Ovary (tissue), 1 donor: Measurements from ENCODE around the gene SOD3.

Source experiments
- EP300 ChIP-seq: sonication (generic); formaldehyde crosslinking; IDR thresholded peaks from one replicate; pipeline ENCODE4 v1.6.1; 2017; ENCODE audit warnings: antibody characterized with exemption
- POLR2A ChIP-seq: fragments of 450-650 bp; IDR thresholded peaks from one replicate; pipeline ENCODE4 v1.6.1; 2017; ENCODE audit warnings: antibody characterized with exemption, mild to moderate bottlenecking, moderate library complexity

DNA sequence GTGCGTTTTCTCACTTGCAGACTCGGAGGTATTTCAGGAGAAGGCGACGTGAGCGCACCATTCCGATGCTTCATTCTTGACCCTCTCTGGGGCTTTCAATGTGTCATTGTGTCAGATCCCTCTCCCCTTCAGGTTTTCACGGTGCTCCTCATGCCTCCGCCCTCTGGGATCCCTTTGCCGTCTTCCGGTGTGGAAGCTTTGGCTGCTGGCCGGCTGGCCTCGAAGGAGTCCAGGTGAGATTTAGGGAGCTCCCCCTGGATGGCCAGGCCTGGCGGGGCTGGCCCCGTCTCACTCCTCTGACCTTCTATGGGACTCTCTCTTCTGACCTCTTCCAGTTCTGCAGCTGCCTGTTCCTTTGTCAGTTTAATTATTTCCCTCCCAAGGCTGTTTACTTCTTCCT lies 12.9 kb downstream of the SOD3 start:
- TF ChIP-seq POLR2A = no peak
- TF ChIP-seq EP300 = no peak
